Endothelial cell of umbilical vein (primary cell): ENCODE results near the gene PHLDB2. TPM values are rescaled to one million over a fixed set of nuclear protein-coding genes. Genes with fewer than 3 reads are reported as not detected.

Experiments used
- BruUV-seq: library from RNA; stranded (reverse); fragments of 400-500 nt; replicated peaks from 2 replicates; lab custom pipeline; 2021; lab: Mats Ljungman, UMichigan
- CTCF ChIA-PET: fragments of 300-600, 350-600 bp; sonication (Branson Sonifier 250); formaldehyde crosslinking; loops from one replicate; lab custom pipeline; 2021; ENCODE audit warnings: antibody characterized with exemption, inconsistent platforms; lab: Charles Lee
- POLR2A ChIA-PET: fragments of 300-600, 350-600 bp; sonication (Branson Sonifier 250); formaldehyde crosslinking; loops from one replicate; lab custom pipeline; 2021; ENCODE audit warnings: antibody characterized with exemption, inconsistent platforms; lab: Charles Lee
- DNase-seq: peaks from one replicate; pipeline ENCODE4 v3.0.0-alpha.2; 2011; ENCODE audit warnings: low read depth, low spot score
- FAIRE-seq: peaks from 2 replicates; lab custom pipeline; 2011; peaks lifted over from hg19 to GRCh38; lab: Jason Lieb, UNC
- H2AFZ ChIP-seq: 2 replicates; pipeline ENCODE4 v1.6.0; 2012; ENCODE audit warnings: low read depth, low read length, control low read depth, inconsistent platforms
- H3K27ac ChIP-seq: 2 replicates; pipeline ENCODE4 v1.5.1; 2011; ENCODE audit warnings: low read depth, mild to moderate bottlenecking, control low read depth, low read length, moderate library complexity; ENCODE audit not compliant: insufficient read depth
- H3K27me3 ChIP-seq, 2 experiments: 2 replicates each; pipeline versions ENCODE4 v1.6.0 to v1.6.1; 2011; ENCODE audit warnings: low read length in 2 of 2, mixed read lengths in 1 of 2; ENCODE audit not compliant: control insufficient read depth in 2 of 2, insufficient read depth in 2 of 2
- H3K36me3 ChIP-seq, 2 experiments: 2 replicates in 1 of 2; 3 replicates in 1 of 2; pipeline ENCODE4 v1.5.1; 2011; ENCODE audit warnings: low read length in 2 of 2, mild to moderate bottlenecking in 1 of 2, moderate library complexity in 1 of 2; ENCODE audit not compliant: control insufficient read depth in 2 of 2, insufficient read depth in 2 of 2; ENCODE audit errors: extremely low read depth in 1 of 2
- H3K4me1 ChIP-seq: 3 replicates; pipeline ENCODE4 v1.5.1; 2011; ENCODE audit warnings: mild to moderate bottlenecking, low read length; ENCODE audit not compliant: control insufficient read depth, insufficient read depth; ENCODE audit errors: extremely low read depth
- H3K4me2 ChIP-seq: 2 replicates; pipeline ENCODE4 v1.6.1; 2011; ENCODE audit warnings: low read length, control low read depth, mixed read lengths; ENCODE audit not compliant: insufficient read depth
- H3K4me3 ChIP-seq, 3 experiments: fragments of 200-600 bp in 1 of 3; sonication (generic), shearing (Covaris generic) in 1 of 3; replicated peaks in 1 of 3; 2 replicates each; pipeline ENCODE4 v1.5.1; 2011 to 2016; ENCODE audit warnings: control low read depth in 3 of 3, low read length in 3 of 3, mild to moderate bottlenecking in 2 of 3, inconsistent platforms in 1 of 3, low read depth in 1 of 3, moderate library complexity in 1 of 3; ENCODE audit not compliant: insufficient read depth in 1 of 3
- H3K79me2 ChIP-seq: 2 replicates; pipeline ENCODE4 v1.6.0; 2012; ENCODE audit warnings: low read length, inconsistent platforms; ENCODE audit not compliant: control insufficient read depth, insufficient read depth
- H3K9ac ChIP-seq: replicated peaks from 2 replicates; pipeline ENCODE3; 2011; ENCODE audit warnings: low read length, control low read depth; ENCODE audit not compliant: insufficient read depth; ENCODE audit errors: extremely low read depth
- H3K9me1 ChIP-seq: replicated peaks from 3 replicates; pipeline ENCODE4 v1.6.0; 2011; ENCODE audit warnings: mild to moderate bottlenecking, low read length; ENCODE audit not compliant: control insufficient read depth, insufficient read depth; ENCODE audit errors: extremely low read depth
- H3K9me3 ChIP-seq: replicated peaks from 2 replicates; pipeline ENCODE4 v1.5.1; 2012; ENCODE audit warnings: low read length, inconsistent platforms; ENCODE audit not compliant: control insufficient read depth, insufficient read depth
- H4K20me1 ChIP-seq: replicated peaks from 2 replicates; pipeline ENCODE3; 2011; ENCODE audit warnings: mild to moderate bottlenecking, low read length; ENCODE audit not compliant: control insufficient read depth, insufficient read depth; ENCODE audit errors: extremely low read depth
- EZH2 ChIP-seq: IDR thresholded peaks from 2 replicates; pipeline ENCODE4 v1.6.1; 2012; ENCODE audit warnings: borderline replicate concordance, low read depth, mild to moderate bottlenecking, moderate library complexity, low read length, inconsistent platforms; ENCODE audit not compliant: severe bottlenecking
- FOS ChIP-seq: IDR thresholded peaks from 2 replicates; pipeline ENCODE4 v1.6.1; 2011; ENCODE audit warnings: mild to moderate bottlenecking, low read length, moderate library complexity, borderline replicate concordance; ENCODE audit not compliant: insufficient read depth
- GATA2 ChIP-seq: IDR thresholded peaks from 2 replicates; pipeline ENCODE4 v1.7.0; 2011; ENCODE audit warnings: low read depth, mild to moderate bottlenecking, moderate library complexity, mixed read lengths, low read length; ENCODE audit not compliant: insufficient read length, insufficient read depth
- JUN ChIP-seq: IDR thresholded peaks from 2 replicates; pipeline ENCODE4 v1.6.1; 2011; ENCODE audit warnings: borderline replicate concordance, low read depth; ENCODE audit not compliant: insufficient read length, insufficient read depth
- MAX ChIP-seq: IDR thresholded peaks from 2 replicates; pipeline ENCODE4 v1.6.1; 2011; ENCODE audit not compliant: insufficient read depth, insufficient read length
- MYC ChIP-seq: IDR thresholded peaks from one replicate; pipeline ENCODE4 v1.6.1; 2011; ENCODE audit warnings: mild to moderate bottlenecking, low read depth, low read length
- POLR2A ChIP-seq: IDR thresholded peaks from 2 replicates; pipeline ENCODE4 v1.6.1; 2012; ENCODE audit warnings: low read depth, mild to moderate bottlenecking, control low read depth, low read length
- POLR2AphosphoS5 ChIP-seq: IDR thresholded peaks from 2 replicates; pipeline ENCODE4 v1.6.1; 2012; ENCODE audit warnings: low read depth, mild to moderate bottlenecking, control low read depth, low read length, moderate library complexity; ENCODE audit not compliant: insufficient read depth
- dilution Hi-C: fragments of 300-500 bp; cut with MboI; formaldehyde crosslinking; loops from one replicate; pipeline ENCODE4 v1.15.0; 2019; ENCODE audit warnings: low sequenced_read_pairs; ENCODE audit not compliant: extremely low pct_ligation_motif_present
- intact Hi-C: fragments of 100-400 bp; cut with micrococcal nuclease; formaldehyde crosslinking; loops from one replicate; pipeline ENCODE4 v1.10.0; 2022
- polyA plus RNA-seq, 4 experiments: library from polyadenylated mRNA; depleted of rRNA in 3 of 4; stranded (reverse) in 3 of 4; unstranded in 1 of 4; fragments of >200 nt; gene quantifications; 2 replicates each; pipeline versions ENCODE4 v1.2.1 to v1.2.3, GENCODE V29; 2011 to 2012; ENCODE audit warnings: missing spikeins in 1 of 4
- total RNA-seq: library from RNA; stranded (reverse); gene quantifications from 2 replicates; pipeline ENCODE4 v1.2.3, GENCODE V29; 2021
- TF ChIP-seq, protein P1 (sequence below), 2 donors: IDR thresholded peaks; 1 replicate in 1 of 2; 2 replicates in 1 of 2; pipeline ENCODE4 v1.5.1; 2011; ENCODE audit warnings: low read length in 2 of 2, mild to moderate bottlenecking in 2 of 2, moderate library complexity in 2 of 2, control low read depth in 1 of 2, inconsistent platforms in 1 of 2, low read depth in 1 of 2; ENCODE audit not compliant: insufficient read depth in 1 of 2; ENCODE audit errors: extremely low read depth in 1 of 2

PHLDB2 gene
- total and polyA plus RNA-seq, 2 donors (not counting 3 experiments of a cell fraction or from before 2014, with no cell fraction given) = 22.4 to 104 TPM

DNA sequence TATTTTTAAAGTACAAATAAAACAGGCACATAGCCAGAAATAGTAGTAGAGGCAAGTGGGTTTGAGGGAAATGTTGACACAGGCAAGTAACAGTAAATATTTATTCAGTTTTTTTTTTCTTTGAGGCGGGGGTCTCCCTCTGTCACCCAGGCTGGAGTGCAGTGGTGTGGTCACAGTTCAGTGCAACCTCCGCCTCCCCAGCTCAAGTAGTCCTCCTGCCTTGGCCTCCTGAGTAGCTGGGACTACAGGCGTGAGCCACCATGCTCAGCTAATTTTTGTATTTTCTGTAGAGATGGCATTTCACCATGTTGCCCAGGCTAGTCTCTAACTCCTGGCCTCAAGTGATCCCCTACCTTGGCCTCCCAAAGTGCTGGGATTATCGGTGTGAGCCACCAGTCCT is 43.5 kb downstream of the PHLDB2 start:
- BruUV-seq = no TSS peak
- TF ChIP-seq, protein P1, sequence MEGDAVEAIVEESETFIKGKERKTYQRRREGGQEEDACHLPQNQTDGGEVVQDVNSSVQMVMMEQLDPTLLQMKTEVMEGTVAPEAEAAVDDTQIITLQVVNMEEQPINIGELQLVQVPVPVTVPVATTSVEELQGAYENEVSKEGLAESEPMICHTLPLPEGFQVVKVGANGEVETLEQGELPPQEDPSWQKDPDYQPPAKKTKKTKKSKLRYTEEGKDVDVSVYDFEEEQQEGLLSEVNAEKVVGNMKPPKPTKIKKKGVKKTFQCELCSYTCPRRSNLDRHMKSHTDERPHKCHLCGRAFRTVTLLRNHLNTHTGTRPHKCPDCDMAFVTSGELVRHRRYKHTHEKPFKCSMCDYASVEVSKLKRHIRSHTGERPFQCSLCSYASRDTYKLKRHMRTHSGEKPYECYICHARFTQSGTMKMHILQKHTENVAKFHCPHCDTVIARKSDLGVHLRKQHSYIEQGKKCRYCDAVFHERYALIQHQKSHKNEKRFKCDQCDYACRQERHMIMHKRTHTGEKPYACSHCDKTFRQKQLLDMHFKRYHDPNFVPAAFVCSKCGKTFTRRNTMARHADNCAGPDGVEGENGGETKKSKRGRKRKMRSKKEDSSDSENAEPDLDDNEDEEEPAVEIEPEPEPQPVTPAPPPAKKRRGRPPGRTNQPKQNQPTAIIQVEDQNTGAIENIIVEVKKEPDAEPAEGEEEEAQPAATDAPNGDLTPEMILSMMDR (IDR thresholded peaks at IDR 0.05; ENCODE audit: extremely low read depth in 1 of 2, insufficient read depth in 1 of 2, low read depth in 1 of 2, low read length in 2 of 2) = no peak
- TF ChIP-seq MYC (no peak), MAX (no peak), EZH2 (no peak), FOS (no peak), POLR2A (no peak), POLR2AphosphoS5 (no peak), JUN (no peak), GATA2 (no peak)
- Histone ChIP-seq H3K4me1 (peaks cover 31% of the 10 kb centered on the region), H3K9me1 (no peaks in the 10 kb centered on the region), H3K9me3 (no peaks in the 10 kb centered on the region), H3K4me2 (no peak overlapping the region), H3K4me3 (no peak overlapping the region), H3K79me2 (peaks cover 43% of the 10 kb centered on the region), H3K36me3 (peaks cover 0 to 6% of the 10 kb centered on the region in 2 experiments), H3K27ac (peak overlapping the region; percentile 91), H3K9ac (no peak overlapping the region), H2AFZ (no peak overlapping the region), H3K27me3 (no peaks in the 10 kb centered on the region), H4K20me1 (no peaks in the 10 kb centered on the region)
- DNase-seq (no peak), FAIRE-seq (no peak)
- intact Hi-C loops = loop anchor here (2.0 kb wide), 1 partner anchor 30 kb away; no protein-coding TSS in a partner anchor
- dilution Hi-C loops = no loop called here
- CTCF ChIA-PET = interaction anchor here (0.8 to 9.8 kb wide), 9 partner anchors 7 to 187 kb away, joined by 3 to 239 read pairs (median 4); no protein-coding TSS in a partner anchor
- POLR2A ChIA-PET = no interaction called here
